ENCODE data around the gene ERN1.

ERN1 gene

GRCh38 chr17:64092952-64093451 is 36.9 kb downstream of the ERN1 start:
- no peak for TF ChIP-seq CTCF (IDR thresholded peaks at IDR 0.05; ENCODE audit: extremely low read depth, missing control alignments)
- no peak for DNase-seq (ENCODE audit: low spot score)

DNA sequence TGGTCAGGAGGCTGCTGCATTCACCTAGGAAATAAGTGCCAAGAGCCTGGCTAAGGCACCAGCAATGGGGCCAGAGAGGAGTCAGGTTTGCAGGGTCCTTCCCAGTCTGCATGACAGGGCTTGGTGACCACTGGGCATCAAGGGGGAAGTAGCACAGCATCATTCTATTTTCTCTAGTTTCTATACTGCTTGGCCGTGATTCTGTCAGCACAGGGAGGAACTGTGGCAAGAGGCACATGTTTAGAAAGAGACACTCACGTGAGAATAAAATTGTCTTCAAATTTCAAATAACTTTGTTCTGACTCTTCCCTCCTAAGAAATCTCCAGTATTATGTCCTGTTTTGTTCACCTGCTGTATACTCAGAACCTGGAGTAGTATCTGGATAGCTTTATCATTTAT is 37.8 kb downstream of the ERN1 start:
- DNase-seq (ENCODE audit: low spot score) = no peak
- no peak for TF ChIP-seq CTCF (IDR thresholded peaks at IDR 0.05; ENCODE audit: extremely low read depth, missing control alignments)

GRCh38 chr17:64091571-64091970 is 38.4 kb downstream of the ERN1 start:
- no peak for TF ChIP-seq CTCF (IDR thresholded peaks at IDR 0.05; ENCODE audit: extremely low read depth, missing control alignments)
- DNase-seq (ENCODE audit: low spot score) = no peak

DNA sequence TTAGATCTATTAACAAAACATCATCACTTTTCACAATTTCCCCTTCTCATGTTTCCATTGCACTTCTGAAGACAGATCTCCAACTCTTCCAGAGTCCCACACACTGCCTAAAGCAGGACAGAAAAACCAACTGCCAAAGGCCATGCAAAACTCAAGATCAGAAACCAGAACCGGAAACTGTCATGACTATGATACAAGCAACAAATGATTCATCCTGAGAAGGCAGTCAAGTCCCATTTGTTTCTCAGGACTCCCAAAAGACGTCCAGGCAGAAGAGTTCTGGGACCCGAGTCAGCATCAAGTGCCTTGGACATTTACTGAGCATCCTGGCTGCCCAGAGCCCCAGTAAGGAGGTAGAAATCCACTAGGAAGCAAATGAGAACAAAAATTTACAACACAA is 38.8 kb downstream of the ERN1 start:
- peak; percentile 36 for DNase-seq (ENCODE audit: low spot score)
- no peak for TF ChIP-seq CTCF (IDR thresholded peaks at IDR 0.05; ENCODE audit: extremely low read depth, missing control alignments)

DNA sequence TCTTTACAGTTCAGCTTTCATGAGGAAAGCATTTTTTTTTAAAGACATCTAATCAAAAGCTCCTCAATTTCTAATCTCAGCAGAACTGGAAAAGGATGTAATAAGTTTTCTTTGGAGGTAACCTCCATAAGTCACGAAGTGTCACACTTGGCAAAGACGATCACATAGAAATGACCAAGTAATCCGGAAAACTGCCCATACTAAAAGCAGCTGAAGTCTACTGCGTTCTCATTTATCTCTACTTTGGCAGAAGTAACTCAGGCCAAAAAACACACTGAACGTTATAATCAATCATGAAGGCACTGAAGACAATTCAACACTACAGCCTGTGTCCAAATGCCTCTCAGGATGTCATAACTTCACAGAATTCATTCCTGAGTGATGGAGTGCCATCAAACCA is 39.8 kb downstream of the ERN1 start:
- DNase-seq (ENCODE audit: low spot score) = no peak
- no peak for TF ChIP-seq CTCF (IDR thresholded peaks at IDR 0.05; ENCODE audit: extremely low read depth, missing control alignments)

GRCh38 chr17:64087252-64088005 is 42.5 kb downstream of the ERN1 start:
- no peak for TF ChIP-seq CTCF (IDR thresholded peaks at IDR 0.05; ENCODE audit: extremely low read depth, missing control alignments)
- no peak for DNase-seq (ENCODE audit: low spot score)

GRCh38 chr17:64085650-64086005 is 44.3 kb downstream of the ERN1 start:
- TF ChIP-seq CTCF (IDR thresholded peaks at IDR 0.05; ENCODE audit: extremely low read depth, missing control alignments) = no peak

More at GRCh38 chr17:64085650-64086005, 44.3 kb downstream of the ERN1 start:
- no peak for DNase-seq (ENCODE audit: low spot score)
